ENCODE results near the gene ZBTB4.

DNA sequence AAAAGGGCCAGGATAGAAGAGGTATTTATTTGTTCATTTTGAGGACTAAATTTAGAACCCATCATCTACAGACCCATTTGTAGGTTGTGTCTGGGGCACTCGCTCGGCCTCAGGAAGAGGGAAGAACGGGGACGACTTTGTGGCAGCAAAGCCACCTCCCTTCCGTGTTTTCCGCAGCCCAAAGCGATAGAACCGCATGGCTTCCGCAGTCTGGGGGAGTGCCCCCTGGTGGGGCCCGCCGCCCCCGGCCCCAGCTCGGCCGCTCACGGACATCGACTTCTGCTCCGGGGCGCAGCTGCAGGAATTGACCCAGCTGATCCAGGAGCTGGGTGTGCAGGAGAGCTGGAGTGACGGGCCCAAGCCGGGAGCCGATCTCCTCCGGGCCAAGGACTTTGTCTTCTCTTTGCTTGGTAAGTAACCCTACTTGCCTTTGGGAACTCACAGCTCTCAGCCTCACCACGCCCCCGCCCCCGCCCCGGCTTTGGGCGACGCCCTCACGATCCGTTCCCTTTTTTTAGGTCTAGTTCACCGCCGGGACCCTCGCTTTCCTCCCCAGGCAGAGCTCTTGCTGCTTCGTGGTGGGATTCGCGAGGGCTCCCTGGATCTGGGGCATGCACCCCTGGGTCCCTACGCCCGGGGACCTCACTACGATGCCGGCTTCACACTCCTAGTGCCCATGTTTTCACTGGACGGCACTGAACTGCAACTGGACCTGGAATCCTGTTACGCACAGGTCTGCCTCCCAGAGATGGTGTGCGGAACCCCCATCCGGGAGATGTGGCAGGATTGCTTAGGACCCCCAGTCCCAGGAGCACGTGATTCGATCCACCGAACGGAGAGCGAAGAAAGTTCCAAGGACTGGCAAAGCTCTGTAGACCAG is 43.5 kb downstream of the ZBTB4 start:
- TF ChIP-seq, protein P1, sequence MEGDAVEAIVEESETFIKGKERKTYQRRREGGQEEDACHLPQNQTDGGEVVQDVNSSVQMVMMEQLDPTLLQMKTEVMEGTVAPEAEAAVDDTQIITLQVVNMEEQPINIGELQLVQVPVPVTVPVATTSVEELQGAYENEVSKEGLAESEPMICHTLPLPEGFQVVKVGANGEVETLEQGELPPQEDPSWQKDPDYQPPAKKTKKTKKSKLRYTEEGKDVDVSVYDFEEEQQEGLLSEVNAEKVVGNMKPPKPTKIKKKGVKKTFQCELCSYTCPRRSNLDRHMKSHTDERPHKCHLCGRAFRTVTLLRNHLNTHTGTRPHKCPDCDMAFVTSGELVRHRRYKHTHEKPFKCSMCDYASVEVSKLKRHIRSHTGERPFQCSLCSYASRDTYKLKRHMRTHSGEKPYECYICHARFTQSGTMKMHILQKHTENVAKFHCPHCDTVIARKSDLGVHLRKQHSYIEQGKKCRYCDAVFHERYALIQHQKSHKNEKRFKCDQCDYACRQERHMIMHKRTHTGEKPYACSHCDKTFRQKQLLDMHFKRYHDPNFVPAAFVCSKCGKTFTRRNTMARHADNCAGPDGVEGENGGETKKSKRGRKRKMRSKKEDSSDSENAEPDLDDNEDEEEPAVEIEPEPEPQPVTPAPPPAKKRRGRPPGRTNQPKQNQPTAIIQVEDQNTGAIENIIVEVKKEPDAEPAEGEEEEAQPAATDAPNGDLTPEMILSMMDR (IDR thresholded peaks at IDR 0.05; ENCODE audit: poor library complexity, severe bottlenecking), result no peak
- TF ChIP-seq, protein P2, sequence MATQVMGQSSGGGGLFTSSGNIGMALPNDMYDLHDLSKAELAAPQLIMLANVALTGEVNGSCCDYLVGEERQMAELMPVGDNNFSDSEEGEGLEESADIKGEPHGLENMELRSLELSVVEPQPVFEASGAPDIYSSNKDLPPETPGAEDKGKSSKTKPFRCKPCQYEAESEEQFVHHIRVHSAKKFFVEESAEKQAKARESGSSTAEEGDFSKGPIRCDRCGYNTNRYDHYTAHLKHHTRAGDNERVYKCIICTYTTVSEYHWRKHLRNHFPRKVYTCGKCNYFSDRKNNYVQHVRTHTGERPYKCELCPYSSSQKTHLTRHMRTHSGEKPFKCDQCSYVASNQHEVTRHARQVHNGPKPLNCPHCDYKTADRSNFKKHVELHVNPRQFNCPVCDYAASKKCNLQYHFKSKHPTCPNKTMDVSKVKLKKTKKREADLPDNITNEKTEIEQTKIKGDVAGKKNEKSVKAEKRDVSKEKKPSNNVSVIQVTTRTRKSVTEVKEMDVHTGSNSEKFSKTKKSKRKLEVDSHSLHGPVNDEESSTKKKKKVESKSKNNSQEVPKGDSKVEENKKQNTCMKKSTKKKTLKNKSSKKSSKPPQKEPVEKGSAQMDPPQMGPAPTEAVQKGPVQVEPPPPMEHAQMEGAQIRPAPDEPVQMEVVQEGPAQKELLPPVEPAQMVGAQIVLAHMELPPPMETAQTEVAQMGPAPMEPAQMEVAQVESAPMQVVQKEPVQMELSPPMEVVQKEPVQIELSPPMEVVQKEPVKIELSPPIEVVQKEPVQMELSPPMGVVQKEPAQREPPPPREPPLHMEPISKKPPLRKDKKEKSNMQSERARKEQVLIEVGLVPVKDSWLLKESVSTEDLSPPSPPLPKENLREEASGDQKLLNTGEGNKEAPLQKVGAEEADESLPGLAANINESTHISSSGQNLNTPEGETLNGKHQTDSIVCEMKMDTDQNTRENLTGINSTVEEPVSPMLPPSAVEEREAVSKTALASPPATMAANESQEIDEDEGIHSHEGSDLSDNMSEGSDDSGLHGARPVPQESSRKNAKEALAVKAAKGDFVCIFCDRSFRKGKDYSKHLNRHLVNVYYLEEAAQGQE (IDR thresholded peaks at IDR 0.05; ENCODE audit: borderline replicate concordance), result no peak
- TF ChIP-seq EP300 (conservative IDR thresholded peaks at IDR 0.05; ENCODE audit: poor library complexity, severe bottlenecking), result no peak
- no peak for TF ChIP-seq MXI1 (conservative IDR thresholded peaks at IDR 0.05; ENCODE audit: poor library complexity, severe bottlenecking)
- no peak for TF ChIP-seq SMC3 (conservative IDR thresholded peaks at IDR 0.05; ENCODE audit: poor library complexity)

Measured in neural cell (in vitro differentiated cells).